Skeletal muscle satellite cell (primary cell): ENCODE measurements around the gene TNNC2. TPM values are rescaled to one million over a fixed set of nuclear protein-coding genes. Genes with fewer than 3 reads are reported as not detected.
A peak's percentile ranks its signal among the peaks of the same experiment; 100 is the strongest.
"Not testable (repeated sequence)": the region's sequence is repeated elsewhere in the genome, so short reads cannot be mapped to it uniquely, and the experiment has no call there.

Experiments
- H3K27me3 ChIP-seq: 2 replicates; pipeline ENCODE4 v1.7.0; 2013; ENCODE audit warnings: low read length; ENCODE audit not compliant: control insufficient read depth, insufficient read depth
- H3K36me3 ChIP-seq: 2 replicates; pipeline ENCODE4 v1.7.0; 2013; ENCODE audit warnings: mild to moderate bottlenecking, control low read depth, low read length; ENCODE audit not compliant: insufficient read depth
- H3K4me1 ChIP-seq: 2 replicates; pipeline ENCODE4 v1.7.0; 2013; ENCODE audit warnings: low read length; ENCODE audit not compliant: control insufficient read depth, insufficient read depth
- H3K4me2 ChIP-seq: 2 replicates; pipeline ENCODE4 v1.7.0; 2013; ENCODE audit warnings: mild to moderate bottlenecking, low read length
- H3K4me3 ChIP-seq: 2 replicates; pipeline ENCODE4 v1.7.0; 2013; ENCODE audit warnings: low read length
- H3K9ac ChIP-seq: 2 replicates; pipeline ENCODE4 v1.7.0; 2013; ENCODE audit warnings: mild to moderate bottlenecking, low read depth, low read length, moderate library complexity
- H3K9me3 ChIP-seq: replicated peaks from 2 replicates; pipeline ENCODE4 v1.7.0; 2013; ENCODE audit warnings: mild to moderate bottlenecking, control low read depth, low read length
- total RNA-seq: library from RNA; depleted of rRNA; stranded (reverse); fragments of >200 nt; gene quantifications from 2 replicates; pipeline ENCODE4 v1.2.3, GENCODE V29; 2012; rRNA removed

The TNNC2 gene
- total RNA-seq = 6.8 TPM in 1 of 2 replicates, not detected in the other

DNA sequence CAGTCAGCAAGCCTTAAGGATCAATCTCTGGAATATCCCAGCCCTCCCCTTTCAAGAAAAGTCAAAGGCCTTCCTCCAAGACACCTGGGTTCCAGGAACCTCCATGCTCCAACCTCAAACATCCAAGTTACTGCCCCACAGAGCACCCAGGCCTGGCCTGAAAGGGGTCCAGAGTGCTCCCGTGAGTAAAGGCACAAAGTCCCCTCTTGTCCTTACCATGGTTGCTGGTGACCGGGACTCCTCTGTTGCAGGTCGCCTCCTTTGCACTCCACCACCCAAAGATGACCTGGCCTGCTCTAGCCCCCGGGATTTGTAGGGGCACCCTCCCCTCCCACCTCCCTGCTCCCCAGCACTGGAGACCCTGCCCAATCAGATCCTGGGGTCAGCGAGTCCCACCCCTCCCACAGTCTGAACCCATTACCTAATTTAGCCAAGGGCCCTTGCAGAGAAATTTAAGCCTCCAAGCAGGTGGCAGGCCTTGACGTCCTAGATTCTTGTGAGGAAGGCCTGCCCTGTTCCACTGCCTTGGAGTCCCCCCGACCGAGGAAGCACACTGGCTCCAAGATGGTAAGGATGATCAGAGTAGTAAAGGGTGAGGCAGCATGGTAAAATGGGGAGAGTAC, at the start of gene TNNC2:
Gene TNNC2 (minus strand): TSS at position 283 of the 623 bp plus-strand sequence. CDS start 64 bp downstream, at position 219.
- Histone ChIP-seq H3K9me3 (no peaks in the 10 kb centered on the region), H3K9ac (peak within 1 kb of the TSS; percentile 46), H3K4me2 (peak within 1 kb of the TSS; percentile 24), H3K27me3 (no peaks in the 10 kb centered on the region), H3K4me1 (peaks cover 43% of the 10 kb centered on the region), H3K36me3 (no peaks in the 10 kb centered on the region), H3K4me3 (no peak within 1 kb of the TSS)

DNA sequence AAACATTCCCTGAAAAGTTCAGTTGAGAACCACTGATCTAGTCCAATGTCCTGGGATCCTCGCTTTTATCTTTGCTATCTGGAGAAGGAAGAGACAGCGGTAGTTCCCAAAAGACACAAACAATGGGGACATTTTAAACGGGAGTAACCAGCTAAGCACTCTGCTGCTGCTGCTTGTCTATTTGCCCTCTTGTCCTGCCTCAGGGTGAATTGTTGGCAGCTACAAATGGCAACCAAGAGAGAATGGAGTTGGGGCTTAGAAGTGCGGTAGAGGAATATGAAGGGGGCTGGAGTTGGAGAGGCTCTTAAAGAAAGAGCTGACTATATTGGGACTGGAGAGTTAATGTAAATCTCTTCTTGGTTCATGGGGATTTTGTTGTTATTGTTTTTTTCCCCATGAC, 47.5 kb upstream of the TNNC2 start:
- H3K36me3 ChIP-seq = peaks cover 14% of the 10 kb centered on the region
- H3K4me3 ChIP-seq = no peak overlapping the region
- no peak overlapping the region for H3K9ac ChIP-seq
- H3K4me2 ChIP-seq = no peak overlapping the region
- no peaks in the 10 kb centered on the region for H3K9me3 ChIP-seq
- H3K27me3 ChIP-seq = no peaks in the 10 kb centered on the region
- no peaks in the 10 kb centered on the region for H3K4me1 ChIP-seq

GRCh38 chr20:45874104-45874481, 47.0 kb upstream of the TNNC2 start:
- H3K9ac ChIP-seq, H3K4me2 ChIP-seq, H3K4me3 ChIP-seq, H3K9me3 ChIP-seq, H3K27me3 ChIP-seq, H3K4me1 ChIP-seq: not testable (repeated sequence)
- H3K36me3 ChIP-seq = peaks cover 14% of the 10 kb centered on the region

- H3K4me1 ChIP-seq = no peaks in the 10 kb centered on the region
- H3K27me3 ChIP-seq = no peaks in the 10 kb centered on the region
- no peaks in the 10 kb centered on the region for H3K9me3 ChIP-seq
- H3K9ac ChIP-seq = no peak overlapping the region
- H3K4me3 ChIP-seq = no peak overlapping the region
- peaks cover 14% of the 10 kb centered on the region for H3K36me3 ChIP-seq
- H3K4me2 ChIP-seq = no peak overlapping the region
Measured at GRCh38 chr20:45873409-45874103, 46.4 kb upstream of the TNNC2 start.

GRCh38 chr20:45872626-45873025, 45.5 kb upstream of the TNNC2 start:
- peaks cover 8% of the 10 kb centered on the region for H3K36me3 ChIP-seq
- no peaks in the 10 kb centered on the region for H3K27me3 ChIP-seq
- H3K9ac ChIP-seq = no peak overlapping the region
- no peak overlapping the region for H3K4me3 ChIP-seq
- H3K4me2 ChIP-seq = no peak overlapping the region
- H3K9me3 ChIP-seq = no peaks in the 10 kb centered on the region
- peaks cover 7% of the 10 kb centered on the region for H3K4me1 ChIP-seq

- no peaks in the 10 kb centered on the region for H3K36me3 ChIP-seq
- peak overlapping the region; percentile 41 for H3K9ac ChIP-seq
- H3K4me2 ChIP-seq = peak overlapping the region; percentile 48
- no peaks in the 10 kb centered on the region for H3K9me3 ChIP-seq
- no peaks in the 10 kb centered on the region for H3K27me3 ChIP-seq
- H3K4me3 ChIP-seq = no peak overlapping the region
- H3K4me1 ChIP-seq = peaks cover 12% of the 10 kb centered on the region
Measured at GRCh38 chr20:45867819-45868176, 40.7 kb upstream of the TNNC2 start.

DNA sequence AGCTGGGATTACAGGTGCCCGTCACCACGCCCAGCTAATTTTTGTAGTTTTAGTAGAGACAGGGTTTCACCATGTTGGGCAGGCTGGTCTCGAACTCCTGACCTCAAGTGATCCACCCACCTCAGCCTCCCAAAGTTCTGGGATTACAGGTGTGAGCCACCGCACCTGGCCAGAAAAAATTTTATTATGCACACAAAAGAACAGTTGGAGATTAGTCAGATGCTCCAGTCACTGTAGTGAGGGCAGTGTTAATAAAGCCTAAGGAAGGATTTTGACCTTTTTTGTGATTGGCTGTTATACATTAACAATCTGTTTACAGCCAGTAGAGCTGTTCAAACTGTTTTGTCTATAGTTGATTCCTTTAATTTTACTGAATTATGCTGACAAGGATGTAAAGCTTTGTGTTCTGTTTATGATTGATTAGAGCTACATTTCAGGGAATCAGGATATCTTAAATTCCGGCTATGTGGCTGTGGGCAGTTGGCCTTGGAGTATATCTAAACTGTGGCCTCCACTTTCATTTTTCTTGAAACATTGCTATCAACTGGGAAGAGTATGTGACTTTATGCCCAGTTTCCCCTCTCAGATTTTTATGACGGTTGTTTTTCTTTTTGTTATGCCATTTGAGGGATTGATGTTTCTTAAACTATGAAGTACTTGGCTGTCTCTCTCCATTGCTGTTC, 40.2 kb upstream of the TNNC2 start:
- peak overlapping the region; percentile 41 for H3K9ac ChIP-seq
- peak overlapping the region; percentile 48 for H3K4me2 ChIP-seq
- H3K9me3 ChIP-seq = no peaks in the 10 kb centered on the region
- no peaks in the 10 kb centered on the region for H3K36me3 ChIP-seq
- H3K4me1 ChIP-seq = peaks cover 12% of the 10 kb centered on the region
- H3K4me3 ChIP-seq = no peak overlapping the region
- H3K27me3 ChIP-seq = no peaks in the 10 kb centered on the region

DNA sequence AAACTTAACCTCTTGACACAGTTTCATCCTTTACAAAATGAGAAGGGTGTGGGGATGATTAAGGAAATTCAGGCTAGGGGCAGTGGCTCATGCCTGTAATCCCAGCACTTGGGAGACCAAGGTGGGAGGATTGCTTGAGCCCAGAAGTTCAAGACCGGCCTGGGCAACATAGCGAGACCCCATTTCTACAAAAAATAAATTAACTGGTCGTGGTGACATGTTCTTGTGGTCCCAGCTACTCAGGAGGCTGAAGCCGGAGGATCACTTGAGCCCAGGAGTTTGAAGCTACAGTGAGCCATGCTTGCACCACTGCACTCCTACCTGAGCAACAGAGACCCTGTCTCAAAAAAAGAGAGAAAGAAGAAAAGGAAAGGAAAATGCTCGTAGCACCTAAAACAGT, 39.3 kb upstream of the TNNC2 start:
- H3K4me3 ChIP-seq = no peak overlapping the region
- no peak overlapping the region for H3K9ac ChIP-seq
- peaks cover 12% of the 10 kb centered on the region for H3K4me1 ChIP-seq

GRCh38 chr20:45863543-45864470, 36.7 kb upstream of the TNNC2 start:
- H3K4me3 ChIP-seq = no peak overlapping the region
- H3K9ac ChIP-seq = no peak overlapping the region
- H3K4me1 ChIP-seq = peaks cover 12% of the 10 kb centered on the region
- no peaks in the 10 kb centered on the region for H3K9me3 ChIP-seq
- no peaks in the 10 kb centered on the region for H3K36me3 ChIP-seq
- no peaks in the 10 kb centered on the region for H3K27me3 ChIP-seq
- no peak overlapping the region for H3K4me2 ChIP-seq

More for the DNA sequence above, 39.3 kb upstream of the TNNC2 start:
- H3K9me3 ChIP-seq = no peaks in the 10 kb centered on the region
- H3K36me3 ChIP-seq = no peaks in the 10 kb centered on the region
- no peak overlapping the region for H3K4me2 ChIP-seq
- H3K27me3 ChIP-seq = no peaks in the 10 kb centered on the region

DNA sequence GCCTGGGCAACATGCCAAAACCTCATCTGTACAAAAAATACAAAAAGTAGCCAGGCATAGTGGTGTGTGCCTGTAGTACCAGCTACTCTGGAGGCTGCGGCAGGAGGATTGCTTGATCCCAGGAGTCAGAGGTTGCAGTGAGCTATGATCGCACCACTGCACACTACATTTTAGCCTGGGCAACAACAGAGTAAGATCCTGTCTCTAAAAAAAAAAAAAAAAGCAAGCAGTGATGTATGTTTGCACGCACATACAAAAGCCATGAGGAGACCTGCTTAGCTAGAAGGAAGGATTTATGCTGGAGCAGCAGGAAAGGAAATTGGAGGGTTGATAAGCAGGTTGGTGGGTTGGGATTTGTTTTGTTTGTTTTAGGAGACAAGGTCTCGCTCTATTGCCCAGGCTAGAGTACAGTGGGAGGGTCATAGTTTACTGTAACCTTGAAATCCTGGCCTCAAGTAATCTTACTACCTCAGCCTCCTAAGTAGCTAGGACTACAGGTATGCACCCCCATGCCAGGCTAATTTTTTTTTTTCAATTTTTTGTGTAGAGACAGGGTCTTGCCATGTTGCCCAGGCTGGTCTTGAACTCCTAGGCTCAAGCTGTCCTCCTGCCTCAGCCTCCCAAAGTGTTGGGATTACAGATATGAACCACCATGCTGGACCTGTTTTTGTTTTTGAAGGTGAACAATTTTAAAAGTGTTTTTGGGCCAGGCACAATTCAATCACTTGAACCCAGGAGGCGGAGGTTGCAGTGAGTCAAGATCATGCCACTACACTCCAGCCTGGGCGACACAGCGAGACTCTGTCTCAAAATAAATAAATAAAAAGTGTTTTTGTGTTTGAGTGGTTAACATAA, 34.3 kb upstream of the TNNC2 start:
- no peaks in the 10 kb centered on the region for H3K9me3 ChIP-seq
- H3K4me3 ChIP-seq = no peak overlapping the region

More for the DNA sequence above, 34.3 kb upstream of the TNNC2 start:
- Histone ChIP-seq H3K36me3 (no peaks in the 10 kb centered on the region), H3K27me3 (no peaks in the 10 kb centered on the region), H3K4me2 (no peak overlapping the region), H3K9ac (no peak overlapping the region), H3K4me1 (peaks cover 11% of the 10 kb centered on the region)
